Left ventricle myocardium inferior (tissue), 1 donor: ENCODE data around the gene GNLY. TPM values are rescaled to one million over a fixed set of nuclear protein-coding genes. Genes with fewer than 3 reads are reported as not detected.

Experiments used
- DNase-seq: peaks from one replicate; pipeline ENCODE4 v3.0.0-alpha.2; 2020
- H3K27ac ChIP-seq: fragments of 200-600 bp; replicated peaks from 2 replicates; pipeline ENCODE4 v1.8.0; 2021
- H3K27me3 ChIP-seq: fragments of 200-600 bp; 2 replicates; pipeline ENCODE4 v1.8.0; 2021; ENCODE audit warnings: low read depth
- H3K36me3 ChIP-seq: fragments of 200-600 bp; 2 replicates; pipeline ENCODE4 v1.8.0; 2021
- H3K4me1 ChIP-seq: fragments of 200-600 bp; 2 replicates; pipeline ENCODE4 v1.8.0; 2021
- H3K4me3 ChIP-seq: fragments of 200-600 bp; 2 replicates; pipeline ENCODE4 v1.8.0; 2021; ENCODE audit warnings: mild to moderate bottlenecking, moderate library complexity
- H3K9me3 ChIP-seq: fragments of 200-600 bp; replicated peaks from 2 replicates; pipeline ENCODE4 v1.8.0; 2021
- CTCF ChIP-seq: fragments of 200-600 bp; IDR thresholded peaks from 2 replicates; pipeline ENCODE4 v1.8.0; 2021; ENCODE audit warnings: antibody characterized with exemption, mild to moderate bottlenecking, borderline replicate concordance
- intact Hi-C: fragments of 100-400 bp; cut with micrococcal nuclease; formaldehyde crosslinking; loops from one replicate; pipeline ENCODE4 v1.11.0; 2022
- total RNA-seq: library from RNA; stranded (reverse); fragmentation: NEBNext Ultra II Directional; extraction: Animal tissue kit (Norgen Biotek cat#: 25700); gene quantifications from one replicate; pipeline ENCODE4 v1.2.1, GENCODE V29; 2021
- donor health status: DM: no; HTN: yes; CAD: no; lungs with severe emphysema.

The GNLY gene
- total RNA-seq, 1 donor from 2014 or later, result 1.5 TPM

GRCh38 chr2:85661139-85661858 is 32.9 kb upstream of the GNLY start:
- no peaks in the 10 kb centered on the region for H3K27me3 ChIP-seq
- TF ChIP-seq CTCF, result no peak
- H3K4me1 ChIP-seq, result peaks cover 34% of the 10 kb centered on the region
- no peaks in the 10 kb centered on the region for H3K9me3 ChIP-seq
- H3K36me3 ChIP-seq, result peaks cover 3% of the 10 kb centered on the region
- peak; percentile 36 for DNase-seq
- H3K27ac ChIP-seq, result peak overlapping the region; percentile 75
- intact Hi-C loops, result no loop called here
- H3K4me3 ChIP-seq, result no peak overlapping the region

- Histone ChIP-seq H3K4me3 (no peak overlapping the region), H3K27me3 (no peaks in the 10 kb centered on the region), H3K27ac (peak overlapping the region; percentile 75), H3K9me3 (no peaks in the 10 kb centered on the region), H3K36me3 (no peaks in the 10 kb centered on the region), H3K4me1 (peaks cover 33% of the 10 kb centered on the region)
- TF ChIP-seq CTCF, result no peak
- no peak for DNase-seq
- intact Hi-C loops, result no loop called here
Observed at GRCh38 chr2:85662899-85663593, 31.1 kb upstream of the GNLY start.

- no peaks in the 10 kb centered on the region for H3K36me3 ChIP-seq
- no peak overlapping the region for H3K4me3 ChIP-seq
- no peak for TF ChIP-seq CTCF
- no peaks in the 10 kb centered on the region for H3K27me3 ChIP-seq
- H3K27ac ChIP-seq, result peak overlapping the region; percentile 75
- DNase-seq, result no peak
- peaks cover 33% of the 10 kb centered on the region for H3K4me1 ChIP-seq
- intact Hi-C loops, result no loop called here
- no peaks in the 10 kb centered on the region for H3K9me3 ChIP-seq
Observed at GRCh38 chr2:85663594-85664565, 30.3 kb upstream of the GNLY start.

- TF ChIP-seq CTCF, result no peak
- no peaks in the 10 kb centered on the region for H3K36me3 ChIP-seq
- no peak for DNase-seq
- no peaks in the 10 kb centered on the region for H3K27me3 ChIP-seq
- H3K4me3 ChIP-seq, result no peak overlapping the region
- intact Hi-C loops, result no loop called here
- H3K27ac ChIP-seq, result no peak overlapping the region
- H3K9me3 ChIP-seq, result no peaks in the 10 kb centered on the region
- peaks cover 33% of the 10 kb centered on the region for H3K4me1 ChIP-seq
Observed at GRCh38 chr2:85665264-85665937, 28.8 kb upstream of the GNLY start.

- intact Hi-C loops, result no loop called here
- no peaks in the 10 kb centered on the region for H3K9me3 ChIP-seq
Observed at GRCh38 chr2:85666016-85666415, 28.1 kb upstream of the GNLY start.

More at GRCh38 chr2:85666016-85666415, 28.1 kb upstream of the GNLY start:
- H3K27me3 ChIP-seq, result no peaks in the 10 kb centered on the region
- no peak overlapping the region for H3K27ac ChIP-seq
- TF ChIP-seq CTCF, result no peak
- peaks cover 29% of the 10 kb centered on the region for H3K4me1 ChIP-seq
- no peak overlapping the region for H3K4me3 ChIP-seq
- H3K36me3 ChIP-seq, result no peaks in the 10 kb centered on the region
- no peak for DNase-seq
